Upper lobe of left lung (tissue), 4 donors: ENCODE measurements around the gene BCHE.

Experiments used
- EP300 ChIP-seq, 4 donors: sonication (generic); formaldehyde crosslinking; IDR thresholded peaks; one replicate each; pipeline ENCODE4 v1.5.1; 2017; ENCODE audit warnings: antibody characterized with exemption in 4 of 4, control low read depth in 2 of 4
- POLR2A ChIP-seq, 4 donors: fragments of 450-650 bp; IDR thresholded peaks; one replicate each; pipeline ENCODE4 v1.5.1; 2016 to 2017; ENCODE audit warnings: antibody characterized with exemption in 4 of 4, mild to moderate bottlenecking in 2 of 4
- POLR2AphosphoS5 ChIP-seq, 2 donors: sonication (generic); formaldehyde crosslinking; IDR thresholded peaks; one replicate each; pipeline ENCODE4 v1.5.1; 2017; ENCODE audit warnings: antibody characterized with exemption in 2 of 2
- TF ChIP-seq, protein P1 (sequence below), 6 experiments: fragments of 450-650 bp in 4 of 6; fragments of 200-600 bp in 2 of 6; sonication (generic) in 2 of 6; IDR thresholded peaks; one replicate each; pipeline ENCODE4 v1.5.1; 2016 to 2019; ENCODE audit warnings: antibody characterized with exemption in 6 of 6

DNA sequence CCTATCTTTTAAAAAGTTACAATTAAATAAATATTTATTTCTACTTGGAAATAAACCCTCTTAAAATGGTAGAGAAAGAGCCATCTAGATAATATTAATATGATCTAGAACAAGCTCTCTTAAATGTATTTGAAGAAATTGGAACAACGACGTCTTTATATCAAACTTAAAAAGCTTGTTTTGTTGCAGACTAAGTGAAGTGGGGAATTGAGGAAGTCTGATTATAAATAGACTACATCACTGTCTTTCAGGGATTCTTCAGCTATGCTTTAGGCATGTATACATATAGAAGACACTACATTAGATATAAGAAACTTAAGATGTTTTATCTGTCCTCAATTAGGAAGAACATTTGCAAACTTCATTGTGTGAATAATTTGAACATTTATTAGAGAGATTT, 1.8 kb downstream of the BCHE start:
- TF ChIP-seq POLR2A (IDR thresholded peaks at IDR 0.05) (no peak), EP300 (IDR thresholded peaks at IDR 0.05) (no peak), POLR2AphosphoS5 (IDR thresholded peaks at IDR 0.05) (no peak)
- TF ChIP-seq, protein P1, sequence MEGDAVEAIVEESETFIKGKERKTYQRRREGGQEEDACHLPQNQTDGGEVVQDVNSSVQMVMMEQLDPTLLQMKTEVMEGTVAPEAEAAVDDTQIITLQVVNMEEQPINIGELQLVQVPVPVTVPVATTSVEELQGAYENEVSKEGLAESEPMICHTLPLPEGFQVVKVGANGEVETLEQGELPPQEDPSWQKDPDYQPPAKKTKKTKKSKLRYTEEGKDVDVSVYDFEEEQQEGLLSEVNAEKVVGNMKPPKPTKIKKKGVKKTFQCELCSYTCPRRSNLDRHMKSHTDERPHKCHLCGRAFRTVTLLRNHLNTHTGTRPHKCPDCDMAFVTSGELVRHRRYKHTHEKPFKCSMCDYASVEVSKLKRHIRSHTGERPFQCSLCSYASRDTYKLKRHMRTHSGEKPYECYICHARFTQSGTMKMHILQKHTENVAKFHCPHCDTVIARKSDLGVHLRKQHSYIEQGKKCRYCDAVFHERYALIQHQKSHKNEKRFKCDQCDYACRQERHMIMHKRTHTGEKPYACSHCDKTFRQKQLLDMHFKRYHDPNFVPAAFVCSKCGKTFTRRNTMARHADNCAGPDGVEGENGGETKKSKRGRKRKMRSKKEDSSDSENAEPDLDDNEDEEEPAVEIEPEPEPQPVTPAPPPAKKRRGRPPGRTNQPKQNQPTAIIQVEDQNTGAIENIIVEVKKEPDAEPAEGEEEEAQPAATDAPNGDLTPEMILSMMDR (IDR thresholded peaks at IDR 0.05): no peak
